ENCODE measurements around the gene GATA5. TPM values are rescaled to one million over a fixed set of nuclear protein-coding genes. Genes with fewer than 3 reads are reported as not detected.

GATA5 gene
- total RNA-seq, 2 donors from 2014 or later, result 2.5 to 6.7 TPM

GRCh38 chr20:62480318-62480717 is 4.5 kb upstream of the GATA5 start:
- no peak overlapping the region for H3K27ac ChIP-seq (ENCODE audit: low read depth, low read length)

GRCh38 chr20:62479656-62480055 is 3.9 kb upstream of the GATA5 start:
- H3K27ac Mint-ChIP-seq, result no peak overlapping the region
- no peak for TF ChIP-seq CTCF (conservative IDR thresholded peaks at IDR 0.05)
- 76 to 78% methylated on average over 5 of the region's 5 CpGs for WGBS, 2 experiments (ENCODE audit: insufficient coverage in 1 of 2, insufficient read length in 1 of 2)
- H3K4me1 ChIP-seq (ENCODE audit: control insufficient read depth, insufficient read depth, low read length), result peaks cover 38% of the 10 kb centered on the region
- no peak overlapping the region for H3K4me3 ChIP-seq (ENCODE audit: low read length)
- H3K36me3 ChIP-seq (ENCODE audit: control insufficient read depth, insufficient read depth, low read length), result no peaks in the 10 kb centered on the region
- no peaks in the 10 kb centered on the region for H3K36me3 Mint-ChIP-seq (ENCODE audit: low read depth)
- no peak overlapping the region for H3K9ac ChIP-seq (ENCODE audit: extremely low read depth, low read length, poor library complexity, severe bottlenecking)
- H3K9me3 ChIP-seq (ENCODE audit: control insufficient read depth, low read length), result no peaks in the 10 kb centered on the region
- H3K27ac ChIP-seq (ENCODE audit: low read depth, low read length), result no peak overlapping the region
- H3K27me3 ChIP-seq (ENCODE audit: control insufficient read depth, insufficient read depth, low read length, poor library complexity, severe bottlenecking), result peaks cover 63% of the 10 kb centered on the region
- H3K9me3 Mint-ChIP-seq, result no peaks in the 10 kb centered on the region
- H3K4me3 Mint-ChIP-seq, result no peak overlapping the region
- H3K27me3 Mint-ChIP-seq (ENCODE audit: insufficient read depth), result peaks cover 40% of the 10 kb centered on the region
- no peak for DNase-seq
- H3K4me1 Mint-ChIP-seq, result peaks cover 27% of the 10 kb centered on the region

More at GRCh38 chr20:62480318-62480717, 4.5 kb upstream of the GATA5 start:
- peaks cover 56% of the 10 kb centered on the region for H3K27me3 ChIP-seq (ENCODE audit: control insufficient read depth, insufficient read depth, low read length, poor library complexity, severe bottlenecking)
- DNase-seq, result no peak
- 58 to 59% methylated on average over 3 to 9 of the region's 9 CpGs for WGBS, 2 experiments (ENCODE audit: insufficient coverage in 1 of 2, insufficient read length in 1 of 2)
- Mint-ChIP-seq H3K27me3 (ENCODE audit: insufficient read depth) (peaks cover 37% of the 10 kb centered on the region), H3K4me3 (no peak overlapping the region), H3K27ac (no peak overlapping the region), H3K36me3 (ENCODE audit: low read depth) (no peaks in the 10 kb centered on the region), H3K9me3 (no peaks in the 10 kb centered on the region), H3K4me1 (peaks cover 30% of the 10 kb centered on the region)
- TF ChIP-seq CTCF (conservative IDR thresholded peaks at IDR 0.05), result no peak
- no peak overlapping the region for H3K9ac ChIP-seq (ENCODE audit: extremely low read depth, low read length, poor library complexity, severe bottlenecking)
- peaks cover 38% of the 10 kb centered on the region for H3K4me1 ChIP-seq (ENCODE audit: control insufficient read depth, insufficient read depth, low read length)
- H3K9me3 ChIP-seq (ENCODE audit: control insufficient read depth, low read length), result no peaks in the 10 kb centered on the region
- no peaks in the 10 kb centered on the region for H3K36me3 ChIP-seq (ENCODE audit: control insufficient read depth, insufficient read depth, low read length)
- no peak overlapping the region for H3K4me3 ChIP-seq (ENCODE audit: low read length)

- no peaks in the 10 kb centered on the region for H3K36me3 ChIP-seq (ENCODE audit: control insufficient read depth, insufficient read depth, low read length)
- Mint-ChIP-seq H3K27ac (no peak overlapping the region), H3K9me3 (no peaks in the 10 kb centered on the region), H3K4me1 (peaks cover 27% of the 10 kb centered on the region), H3K27me3 (ENCODE audit: insufficient read depth) (peaks cover 45% of the 10 kb centered on the region), H3K36me3 (ENCODE audit: low read depth) (no peaks in the 10 kb centered on the region), H3K4me3 (no peak overlapping the region)
- WGBS, 2 experiments (ENCODE audit: insufficient coverage in 1 of 2, insufficient read length in 1 of 2), result 89 to 100% methylated on average over 1 to 12 of the region's 12 CpGs
- no peak overlapping the region for H3K4me3 ChIP-seq (ENCODE audit: low read length)
- peaks cover 68% of the 10 kb centered on the region for H3K27me3 ChIP-seq (ENCODE audit: control insufficient read depth, insufficient read depth, low read length, poor library complexity, severe bottlenecking)
- no peaks in the 10 kb centered on the region for H3K9me3 ChIP-seq (ENCODE audit: control insufficient read depth, low read length)
- DNase-seq, result no peak
- no peak overlapping the region for H3K9ac ChIP-seq (ENCODE audit: extremely low read depth, low read length, poor library complexity, severe bottlenecking)
- TF ChIP-seq CTCF (conservative IDR thresholded peaks at IDR 0.05), result no peak
- H3K4me1 ChIP-seq (ENCODE audit: control insufficient read depth, insufficient read depth, low read length), result peaks cover 38% of the 10 kb centered on the region
- no peak overlapping the region for H3K27ac ChIP-seq (ENCODE audit: low read depth, low read length)
Observed at GRCh38 chr20:62479156-62479555, 3.4 kb upstream of the GATA5 start.
